Measurements from ENCODE around the gene ARHGAP31.

GRCh38 chr3:119359476-119360326 is 65.5 kb downstream of the ARHGAP31 start:
- TF ChIP-seq CTCF (IDR thresholded peaks at IDR 0.05) (no peak), POLR2A (IDR thresholded peaks at IDR 0.05) (no peak)

Data from esophagus squamous epithelium (tissue), 4 donors.